GM12878 (cell line): Measurements from ENCODE around the gene PACSIN3.

ENCODE experiments used
- CTCF ChIP-seq, 3 experiments: IDR thresholded peaks in 2 of 3; conservative IDR thresholded peaks in 1 of 3; 2 replicates each; pipeline ENCODE4 v1.5.1; 2011; ENCODE audit warnings: low read depth in 3 of 3, low read length in 3 of 3, mild to moderate bottlenecking in 3 of 3, control low read depth in 2 of 3, moderate library complexity in 2 of 3, inconsistent platforms in 1 of 3, mixed read lengths in 1 of 3; ENCODE audit not compliant: control insufficient read depth in 2 of 3, insufficient read depth in 1 of 3; ENCODE audit errors: extremely low read depth in 1 of 3
- EZH2 ChIP-seq: IDR thresholded peaks from 2 replicates; pipeline ENCODE4 v1.6.1; 2012; ENCODE audit warnings: low read depth, mild to moderate bottlenecking, control low read depth, inconsistent platforms, low read length, borderline replicate concordance; ENCODE audit not compliant: control insufficient read depth
- FOXK2 ChIP-seq: fragments of 450-650 bp; IDR thresholded peaks from 2 replicates; pipeline ENCODE4 v1.6.1; 2017; ENCODE audit warnings: mild to moderate bottlenecking, moderate library complexity
- SIN3A ChIP-seq: IDR thresholded peaks from 2 replicates; pipeline ENCODE4 v1.6.1; 2012; ENCODE audit warnings: low read depth, low read length, improper control_type of control experiment
- TBL1XR1 ChIP-seq: IDR thresholded peaks from 2 replicates; pipeline ENCODE4 v1.6.1; 2012; ENCODE audit warnings: low read depth, low read length, improper control_type of control experiment

GRCh38 chr11:47178737-47179654, 7.2 kb downstream of the PACSIN3 start:
- TF ChIP-seq EZH2 = no peak
- no peak for TF ChIP-seq SIN3A
- TF ChIP-seq TBL1XR1 = no peak
- no peak for TF ChIP-seq CTCF (IDR thresholded peaks at IDR 0.05 in 2 of 3, conservative IDR thresholded peaks at IDR 0.05 in 1 of 3; ENCODE audit: control insufficient read depth in 2 of 3, extremely low read depth in 1 of 3, insufficient read depth in 1 of 3, low read depth in 3 of 3, low read length in 3 of 3)
- no peak for TF ChIP-seq FOXK2
